HG03103 (cell line): ENCODE data around the gene ALDH1A1.

Experiments
- ATAC-seq: cut with Tn5 transposase; IDR thresholded peaks from one replicate; pipeline ENCODE4 v1.9.1; 2021; ENCODE audit warnings: low read depth; ENCODE audit not compliant: unreplicated experiment

The ALDH1A1 gene

GRCh38 chr9:72952914-72953313 lies at the start of gene ALDH1A1:
ALDH1A1 (minus strand) TSS chr9:72953053; CDS start chr9:72953000, 53 bp downstream.
- no peak for ATAC-seq

- ATAC-seq = no peak
These were observed 49.0 kb upstream of the ALDH1A1 start for GRCh38 chr9:73001860-73002259.

GRCh38 chr9:72998363-72998762 lies 45.5 kb upstream of the ALDH1A1 start:
- ATAC-seq = no peak

GRCh38 chr9:72997387-72997995 lies 44.6 kb upstream of the ALDH1A1 start:
- ATAC-seq = no peak

- ATAC-seq = no peak
These were observed 43.9 kb upstream of the ALDH1A1 start for GRCh38 chr9:72996684-72997314.

GRCh38 chr9:72996114-72996513 lies 43.3 kb upstream of the ALDH1A1 start:
- ATAC-seq = no peak

GRCh38 chr9:72995131-72996024 lies 42.5 kb upstream of the ALDH1A1 start:
- ATAC-seq = no peak

GRCh38 chr9:72991772-72992171 lies 38.9 kb upstream of the ALDH1A1 start:
- no peak for ATAC-seq

- no peak for ATAC-seq
These were observed 37.7 kb upstream of the ALDH1A1 start for GRCh38 chr9:72990397-72991182.

GRCh38 chr9:72986522-72987116 lies 33.8 kb upstream of the ALDH1A1 start:
- no peak for ATAC-seq

GRCh38 chr9:72985746-72986145 lies 32.9 kb upstream of the ALDH1A1 start:
- ATAC-seq = no peak

- ATAC-seq = no peak
These were observed 32.1 kb upstream of the ALDH1A1 start for GRCh38 chr9:72984991-72985390.

- ATAC-seq = no peak
These were observed 31.5 kb upstream of the ALDH1A1 start for GRCh38 chr9:72984226-72984947.

GRCh38 chr9:72983512-72984225 lies 30.8 kb upstream of the ALDH1A1 start:
- ATAC-seq = no peak

GRCh38 chr9:72983056-72983455 lies 30.2 kb upstream of the ALDH1A1 start:
- no peak for ATAC-seq

GRCh38 chr9:72982146-72982799 lies 29.4 kb upstream of the ALDH1A1 start:
- ATAC-seq = no peak

- ATAC-seq = no peak
These were observed 28.6 kb upstream of the ALDH1A1 start for GRCh38 chr9:72981433-72981832.

GRCh38 chr9:72980600-72981265 lies 27.9 kb upstream of the ALDH1A1 start:
- no peak for ATAC-seq
